ENCODE data around the gene DGKB.
A peak's percentile ranks its signal among the peaks of the same experiment; 100 is the strongest.

DGKB gene

DNA sequence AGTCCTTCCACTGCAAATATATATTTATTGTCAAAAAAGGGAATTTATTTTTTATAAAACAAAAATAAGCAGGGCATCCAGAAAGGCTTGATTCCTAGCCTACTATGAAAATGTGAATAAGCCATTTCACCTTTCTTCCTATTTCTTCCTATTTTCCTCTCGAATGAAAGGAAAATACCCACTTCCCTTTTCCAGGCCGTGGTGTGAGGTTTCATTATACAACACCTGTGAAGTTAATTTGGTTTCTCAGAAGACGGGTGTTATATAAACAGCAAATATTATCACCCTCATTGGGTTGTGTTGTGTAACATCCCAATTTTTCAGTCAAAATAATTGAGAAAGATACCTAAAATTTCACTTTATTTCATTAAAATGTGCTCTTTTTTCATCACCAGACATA, 214.3 kb downstream of the DGKB start:
- DNase-seq (ENCODE audit: low read depth), result no peak

DNA sequence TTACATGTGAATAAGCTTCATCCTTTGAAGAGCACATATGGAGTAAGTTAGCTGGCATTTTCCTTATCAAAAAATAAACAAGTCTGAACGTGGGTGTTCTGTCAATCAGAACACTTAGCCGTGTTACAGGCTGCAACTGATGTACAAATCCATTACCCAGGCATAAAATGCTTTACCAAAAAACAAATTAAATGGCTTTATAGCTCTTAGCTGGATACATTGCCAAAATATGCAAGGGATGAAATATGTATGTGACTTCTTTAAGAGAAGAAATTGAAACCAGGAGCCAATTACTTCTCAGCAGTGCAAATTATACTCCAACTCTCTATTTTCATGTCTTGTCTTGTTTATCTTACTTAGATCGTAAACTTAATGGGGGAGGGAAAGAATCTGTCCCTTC, 214.8 kb downstream of the DGKB start:
- DNase-seq (ENCODE audit: low read depth), result no peak

DNA sequence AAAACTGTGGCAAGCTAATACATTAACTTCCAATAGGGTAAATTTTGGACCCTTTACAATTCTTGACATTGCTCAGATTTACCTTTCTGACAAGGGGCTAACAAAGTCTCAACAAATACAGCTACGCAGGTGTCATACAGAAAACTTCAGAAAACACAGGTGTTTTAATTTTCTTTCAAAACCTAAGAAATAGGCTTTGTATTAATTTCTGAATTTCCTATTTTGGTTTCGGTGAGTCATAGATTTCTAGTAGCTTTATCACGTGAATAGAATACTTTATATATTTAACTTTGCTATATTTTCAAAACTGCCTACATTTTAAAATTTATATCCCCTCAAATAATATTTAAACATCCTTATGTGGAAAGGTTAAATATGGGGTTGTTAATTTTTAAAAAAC, 215.3 kb downstream of the DGKB start:
- DNase-seq (ENCODE audit: low read depth), result no peak

DNA sequence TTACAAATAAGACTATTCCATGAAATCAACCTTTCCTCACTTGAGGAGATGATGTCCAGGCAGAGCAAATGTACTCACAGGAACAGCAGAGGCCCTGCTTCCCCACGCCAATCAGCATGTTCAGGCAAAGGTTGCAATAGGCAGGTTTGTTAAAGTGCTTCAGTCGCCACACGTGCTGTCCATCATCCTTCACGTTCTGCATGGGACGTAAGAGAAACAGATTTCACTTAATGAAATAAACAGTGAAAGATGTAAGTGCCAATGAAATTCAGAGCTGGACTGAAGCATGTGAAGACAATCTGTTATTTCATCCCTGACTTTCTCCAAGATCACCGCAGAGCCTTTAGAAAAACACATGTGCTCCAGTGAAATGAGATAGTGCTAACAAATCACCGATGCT, 217.4 kb downstream of the DGKB start:
- DNase-seq (ENCODE audit: low read depth), result no peak

DNA sequence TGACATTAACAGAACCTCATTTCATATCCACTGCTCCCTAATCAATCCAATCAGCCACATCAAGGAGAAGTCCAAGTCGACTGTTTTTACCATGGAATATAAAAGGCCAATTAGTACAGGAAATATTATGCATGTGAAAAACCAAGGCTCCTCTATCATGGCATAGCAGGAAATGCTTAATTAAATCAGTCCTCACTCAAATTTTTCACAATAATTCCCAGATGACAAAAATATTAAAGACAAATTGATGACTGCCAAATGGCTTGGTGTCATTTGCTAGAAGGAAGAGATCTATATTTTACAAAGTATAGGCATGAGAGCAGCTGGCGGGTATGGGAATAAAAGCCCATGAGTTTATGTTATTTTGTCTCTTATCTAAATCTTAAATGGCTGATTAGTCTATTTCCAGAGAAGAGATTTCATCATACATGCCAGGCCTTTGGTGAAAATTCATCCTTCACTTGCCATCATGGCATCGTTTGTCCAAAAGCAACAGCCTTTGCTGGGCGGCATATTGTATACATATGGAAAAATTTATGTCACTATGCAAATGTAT, 219.6 kb downstream of the DGKB start:
- DNase-seq (ENCODE audit: low read depth), result no peak

DNA sequence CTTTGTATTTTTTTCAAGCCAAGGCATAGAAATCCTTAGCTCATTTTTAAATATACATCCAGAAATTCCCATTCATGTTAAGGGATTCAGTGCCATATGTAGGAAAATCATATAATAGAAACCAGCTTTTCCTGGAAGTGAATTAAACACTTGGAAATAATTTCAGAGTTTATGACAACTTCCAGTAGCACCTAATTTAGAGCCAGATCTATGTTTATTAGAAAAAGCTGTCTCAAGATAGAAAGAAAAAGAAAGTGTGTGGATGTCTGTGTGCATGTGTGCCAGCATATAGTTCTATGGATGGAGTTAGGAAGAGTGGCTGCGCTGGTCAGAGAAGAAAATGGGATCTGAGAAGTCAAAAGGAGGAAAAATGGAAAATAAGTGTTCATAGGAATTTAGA, 225.7 kb downstream of the DGKB start:
- no peak for DNase-seq (ENCODE audit: low read depth)

DNA sequence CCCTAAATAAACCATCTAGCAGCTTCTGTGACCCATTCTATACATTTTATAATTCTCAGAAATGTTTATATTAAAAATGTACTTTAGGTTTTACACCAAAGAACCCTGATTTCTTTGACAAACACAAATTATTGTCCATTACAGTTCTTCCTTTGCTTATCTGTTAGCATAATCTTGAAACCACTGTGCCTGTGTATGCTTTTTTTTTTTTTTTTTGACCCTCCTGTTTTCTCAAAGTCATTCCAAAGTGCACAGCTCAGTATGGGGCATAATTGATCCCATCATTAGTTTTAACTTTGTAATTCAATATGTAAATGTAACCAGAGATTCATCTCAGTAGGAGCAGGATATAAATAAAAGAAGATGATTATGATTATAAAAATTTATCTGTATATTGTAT, 229.3 kb downstream of the DGKB start:
- DNase-seq (ENCODE audit: low read depth), result no peak

DNA sequence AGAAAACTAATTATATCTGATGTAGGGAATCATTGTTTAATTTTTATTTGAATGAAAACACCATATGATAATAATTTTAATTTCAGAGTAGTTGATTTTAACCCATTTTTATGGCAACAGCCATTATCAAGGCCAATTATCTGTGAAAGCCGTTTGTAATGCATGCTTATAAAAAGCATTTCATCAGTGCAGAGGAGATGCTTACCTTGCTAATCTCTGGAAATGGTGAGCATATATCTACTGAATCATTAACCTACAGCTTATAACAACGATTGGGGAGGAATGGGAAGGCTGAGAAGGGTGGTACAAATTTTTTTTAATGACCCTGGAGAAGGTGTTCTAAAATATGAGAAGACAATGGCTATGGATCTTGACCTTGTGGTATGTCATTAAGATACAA, 235.6 kb downstream of the DGKB start:
- no peak for DNase-seq (ENCODE audit: low read depth)

DNA sequence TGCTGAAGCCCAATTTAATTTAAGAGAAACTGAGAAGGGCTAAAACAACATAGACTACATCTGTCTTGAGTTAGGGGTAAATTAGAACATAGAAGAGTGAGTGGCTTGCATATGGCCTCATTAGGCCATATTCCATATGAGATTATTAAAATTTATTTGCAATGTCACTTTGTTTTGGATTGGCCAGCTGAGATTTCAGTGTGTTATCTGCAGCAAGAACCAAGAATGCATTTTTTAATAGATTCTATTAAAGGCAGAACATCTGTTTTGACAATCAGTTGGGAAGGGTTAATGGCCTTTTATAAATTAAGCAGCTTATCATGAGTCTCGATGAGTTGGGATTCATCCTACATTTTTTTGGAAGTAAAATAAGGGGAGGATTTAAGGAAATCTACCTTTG, 236.2 kb downstream of the DGKB start:
- DNase-seq (ENCODE audit: low read depth), result no peak

DNA sequence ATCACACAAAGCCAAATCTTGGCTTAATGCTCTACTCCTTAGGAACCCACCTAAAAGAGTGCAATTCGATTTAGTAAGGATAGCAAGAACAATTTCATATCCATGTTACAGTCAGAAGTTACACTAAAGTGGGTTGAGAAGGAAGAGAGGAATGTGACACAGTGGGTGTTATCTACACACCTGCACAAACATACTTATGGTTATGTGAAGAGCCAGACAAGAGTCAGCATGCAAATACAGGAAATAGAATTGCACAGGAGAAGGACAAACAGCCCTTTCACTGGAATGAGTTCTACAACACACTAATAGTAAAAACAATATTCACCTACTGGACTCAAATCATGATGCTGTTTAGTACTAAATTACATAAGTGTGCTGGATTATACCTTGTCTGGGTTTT, 262.8 kb downstream of the DGKB start:
- peak; percentile 4 for DNase-seq (ENCODE audit: low read depth)

DNA sequence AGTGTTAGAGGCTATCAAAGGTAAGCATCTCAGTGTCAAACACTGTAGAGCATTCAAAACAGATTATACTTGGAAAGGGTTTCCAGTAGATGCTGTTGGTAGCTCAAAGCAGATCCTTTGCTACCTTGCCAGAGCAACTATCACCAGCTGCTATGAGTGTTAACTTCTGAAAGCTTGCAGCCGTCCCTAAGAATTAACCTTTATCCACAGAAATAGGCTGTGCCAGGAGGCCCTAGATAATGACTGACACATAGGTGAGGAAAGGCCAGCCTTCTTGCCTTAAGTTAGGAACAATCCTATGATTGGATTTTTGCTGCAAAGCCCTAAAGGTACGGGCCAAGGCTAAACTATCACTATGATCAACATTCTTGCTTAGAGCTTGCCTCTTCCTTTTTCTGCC, 263.2 kb downstream of the DGKB start:
- no peak for DNase-seq (ENCODE audit: low read depth)

DNA sequence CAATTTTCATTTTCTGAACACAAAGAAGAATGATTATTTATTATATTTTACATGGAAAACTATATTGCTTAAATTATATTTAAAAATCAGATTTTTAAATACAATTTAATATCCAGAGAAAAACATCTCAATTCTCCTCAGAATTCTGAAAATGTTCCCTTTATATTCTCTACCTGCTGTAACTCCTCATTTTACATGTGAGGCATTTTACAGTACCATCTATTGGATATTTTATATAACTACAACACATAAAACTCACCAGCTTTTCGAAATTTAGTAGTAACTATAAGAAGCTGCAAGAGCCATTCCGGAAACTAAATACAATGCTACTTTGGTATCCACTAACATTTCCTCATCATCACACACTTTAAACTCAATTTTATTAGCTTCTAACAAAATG, 264.6 kb downstream of the DGKB start:
- no peak for DNase-seq (ENCODE audit: low read depth)

DNA sequence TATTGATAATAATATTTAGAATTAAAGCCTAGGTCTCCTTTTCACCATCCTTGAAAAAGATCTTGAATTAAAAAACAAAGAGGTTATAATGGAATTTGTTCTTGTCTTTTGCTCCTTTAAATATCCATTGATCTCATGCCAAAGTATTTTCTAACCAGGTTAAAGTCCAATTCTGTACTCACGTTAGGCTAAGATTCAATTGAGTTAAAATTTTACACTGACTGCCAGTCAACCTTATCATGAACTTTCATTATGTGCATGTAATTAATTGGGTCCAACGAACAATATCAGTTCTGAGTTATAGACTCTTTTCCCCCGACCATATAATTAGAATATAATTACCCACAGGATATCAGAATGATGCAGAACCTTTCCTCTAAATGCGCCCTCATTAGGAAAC, 266.6 kb downstream of the DGKB start:
- DNase-seq (ENCODE audit: low read depth), result no peak

DNA sequence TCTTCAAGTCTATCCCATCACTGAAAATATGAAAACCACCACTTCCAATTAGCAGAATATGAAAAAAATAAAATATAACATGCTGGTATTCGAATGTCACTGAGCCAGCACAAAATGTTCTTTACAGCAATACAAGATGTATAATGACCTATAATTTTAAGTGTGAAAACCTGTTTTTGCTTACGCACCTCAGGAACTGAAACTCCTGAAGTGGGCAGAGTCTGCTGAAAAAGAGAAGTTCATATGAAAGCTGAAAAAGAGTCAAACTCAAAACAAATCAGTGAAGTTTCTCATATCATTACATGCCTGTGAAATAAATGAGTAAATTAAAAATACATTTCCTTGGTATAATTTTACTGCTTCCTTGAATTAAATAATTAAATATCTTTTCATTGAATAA, 272.5 kb downstream of the DGKB start:
- DNase-seq (ENCODE audit: low read depth), result no peak

DNA sequence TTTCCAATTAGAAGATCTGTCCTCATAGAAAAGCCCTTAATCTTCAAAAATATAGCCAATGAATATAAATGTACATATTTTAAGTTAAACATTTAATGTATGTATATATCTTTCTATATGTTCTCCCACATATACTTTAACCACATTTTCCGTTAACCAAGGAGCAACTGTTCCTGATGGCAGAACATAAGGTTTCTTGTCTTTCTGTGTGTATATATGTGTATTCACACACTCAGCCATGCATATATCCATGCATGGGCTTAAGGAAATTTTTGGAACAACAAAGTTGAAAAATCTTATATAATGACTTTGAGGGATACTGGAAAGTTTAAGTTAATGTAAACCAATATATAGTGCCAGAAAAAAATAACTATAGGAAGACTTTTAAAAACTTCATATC, 274.0 kb downstream of the DGKB start:
- DNase-seq (ENCODE audit: low read depth), result no peak

DNA sequence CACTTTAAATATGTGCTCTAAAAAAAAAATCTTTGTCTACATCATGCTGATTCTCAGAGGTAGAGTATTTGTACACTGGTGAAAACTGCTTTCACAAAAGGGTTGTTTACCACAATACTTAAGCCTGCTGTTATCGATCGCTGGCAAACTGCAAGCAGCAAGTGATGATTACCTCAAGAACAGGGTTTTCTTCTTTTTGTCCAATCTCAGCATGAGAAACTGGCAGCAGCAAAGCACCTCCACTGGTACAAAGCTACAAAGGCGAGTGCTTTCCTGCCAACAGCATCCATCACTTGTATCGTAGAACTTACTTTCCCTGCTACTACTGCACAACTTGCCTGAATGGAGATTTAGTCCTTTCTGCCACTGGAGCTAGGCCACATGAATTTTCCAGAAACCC, 276.5 kb downstream of the DGKB start:
- DNase-seq (ENCODE audit: low read depth), result no peak

DNA sequence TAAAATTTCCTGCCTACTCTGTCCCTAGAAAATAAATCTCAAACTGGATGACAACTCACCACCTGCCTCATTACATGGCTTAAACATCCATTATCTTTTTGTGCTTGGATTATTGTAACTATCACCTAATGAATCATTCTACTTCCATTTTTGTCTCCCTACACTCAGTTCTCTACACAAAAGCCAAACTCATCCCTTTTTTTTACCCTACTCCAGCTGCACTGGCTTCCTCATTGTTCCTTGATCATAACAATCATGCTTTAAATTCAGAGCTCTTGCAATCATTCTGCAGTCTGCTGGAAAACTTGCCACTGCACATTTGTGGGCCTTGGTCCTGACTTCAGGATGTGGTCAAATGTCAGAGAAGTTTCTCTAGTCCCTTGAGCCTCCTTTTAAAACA, 280.0 kb downstream of the DGKB start:
- DNase-seq (ENCODE audit: low read depth), result no peak

DNA sequence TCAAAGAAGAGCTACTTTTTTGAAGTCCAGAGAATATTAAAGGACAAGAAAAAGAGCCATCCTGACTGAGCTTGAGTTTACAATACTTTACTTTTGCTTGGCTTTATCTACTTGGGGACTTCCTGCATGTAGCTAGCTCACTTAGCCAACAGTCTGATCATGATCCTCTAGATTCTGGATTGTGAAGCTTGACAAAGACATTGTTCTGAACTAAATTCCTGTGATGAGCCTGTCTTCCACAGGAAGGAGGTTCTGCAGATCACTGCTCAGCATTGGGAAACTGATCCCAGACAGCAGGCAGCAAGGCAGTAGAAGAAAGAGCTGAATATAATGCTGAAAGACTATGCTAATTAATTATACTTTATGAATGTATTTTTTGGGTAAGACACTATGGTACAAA, 296.4 kb downstream of the DGKB start:
- peak; percentile 41 for DNase-seq (ENCODE audit: low read depth)

DNA sequence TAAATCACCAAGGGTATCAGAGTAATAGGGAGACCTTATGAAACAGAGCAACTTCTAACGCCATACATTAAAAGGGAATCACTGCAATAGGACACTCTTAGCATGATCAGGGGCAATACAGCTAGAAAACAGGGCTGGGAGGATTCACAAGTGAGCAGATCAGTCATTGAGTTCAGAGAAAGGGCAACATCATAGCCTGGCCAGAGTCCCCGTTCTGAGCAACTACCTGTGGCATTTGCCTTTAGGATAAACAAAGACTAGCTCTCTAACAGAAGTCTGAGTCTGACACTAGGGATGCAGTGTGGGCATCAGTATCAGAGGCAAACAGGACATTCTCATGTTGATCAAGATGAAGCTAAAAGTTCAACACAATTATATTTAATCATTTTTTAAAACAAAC, 297.9 kb downstream of the DGKB start:
- DNase-seq (ENCODE audit: low read depth), result no peak

DNA sequence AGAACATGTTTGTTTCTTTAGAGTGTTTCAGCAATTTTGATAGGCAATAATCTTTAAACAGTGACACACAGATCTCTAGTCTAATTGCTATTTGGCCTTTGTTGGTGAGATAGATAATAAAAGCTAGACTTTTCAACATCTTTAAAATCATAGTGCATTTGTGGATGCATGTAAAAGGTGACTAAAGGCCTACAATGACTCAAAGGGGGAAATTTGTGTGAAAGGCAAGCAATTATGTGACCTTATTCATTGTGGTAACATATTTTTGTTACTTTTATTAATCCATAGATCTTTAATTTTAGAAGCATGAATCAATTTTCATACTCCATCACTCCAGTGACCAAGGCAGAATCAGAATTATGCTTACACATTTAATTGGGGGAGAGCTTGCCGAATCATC, 299.7 kb downstream of the DGKB start:
- DNase-seq (ENCODE audit: low read depth), result no peak

DNA sequence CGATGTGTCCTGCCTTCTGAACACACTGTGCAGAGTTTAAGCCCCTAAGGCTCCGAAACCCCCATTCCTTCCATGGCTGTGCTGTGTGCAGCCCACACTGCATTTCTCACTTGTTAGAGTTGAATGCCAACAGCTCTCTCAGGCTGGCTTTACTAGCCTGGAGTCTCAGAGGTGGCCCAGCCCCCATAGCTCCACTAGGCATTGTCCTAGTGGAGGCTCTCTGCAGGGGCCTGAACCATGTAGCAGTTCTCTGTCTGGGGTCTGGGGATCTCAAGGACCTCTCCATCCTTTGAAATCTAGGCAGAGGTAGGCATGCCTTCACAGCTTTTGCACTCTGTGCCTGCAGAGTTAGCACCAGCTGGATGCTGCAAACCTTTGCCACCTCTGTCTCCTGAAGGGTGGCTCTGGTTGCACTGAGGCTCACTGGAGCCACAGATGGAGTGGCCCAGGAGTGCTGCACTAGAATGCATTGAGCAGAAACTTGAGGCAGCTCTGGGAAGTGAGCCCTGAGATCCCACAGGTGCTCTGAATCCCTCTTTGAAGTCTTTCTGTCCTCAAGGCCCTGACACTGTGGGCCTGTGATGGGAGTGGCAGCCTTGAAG, 301.7 kb downstream of the DGKB start:
- DNase-seq (ENCODE audit: low read depth), result no peak

DNA sequence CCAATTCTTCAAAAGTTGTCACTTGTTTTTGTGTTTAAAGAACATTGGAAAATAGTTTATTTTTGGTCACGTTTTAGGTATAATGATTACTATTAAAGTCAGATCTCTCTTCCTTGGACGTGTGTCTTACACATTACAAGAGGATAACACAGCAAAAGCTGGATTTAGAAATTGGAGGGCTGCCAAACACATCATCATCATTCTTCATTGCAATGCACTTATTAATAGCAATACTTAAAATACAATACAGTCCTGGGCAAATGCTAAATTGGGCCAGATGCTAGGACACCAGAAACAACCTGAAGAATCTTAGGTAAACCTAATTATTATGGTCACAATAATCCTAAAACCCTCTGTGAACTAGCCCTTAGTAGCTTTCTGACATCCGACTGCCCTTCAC, 303.6 kb downstream of the DGKB start:
- DNase-seq (ENCODE audit: low read depth), result no peak

DNA sequence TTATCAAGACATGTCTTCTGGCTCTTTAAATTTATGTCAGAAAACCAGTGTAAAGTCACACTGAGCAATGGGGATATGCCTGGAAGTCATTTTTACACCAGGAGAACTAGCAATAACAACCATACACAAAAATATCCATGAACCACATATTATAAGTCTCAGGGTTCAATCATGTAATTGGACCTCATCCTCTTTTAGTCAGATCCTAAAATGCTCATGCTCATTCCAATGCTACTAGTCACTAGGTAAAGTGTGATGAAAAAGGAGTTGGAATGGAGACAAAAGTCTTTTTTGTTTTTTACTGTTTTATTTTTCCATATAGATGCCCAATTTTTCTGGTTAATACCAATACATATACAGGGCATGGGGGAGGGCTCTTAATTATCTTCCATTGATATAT, 306.1 kb downstream of the DGKB start:
- DNase-seq (ENCODE audit: low read depth), result no peak

DNA sequence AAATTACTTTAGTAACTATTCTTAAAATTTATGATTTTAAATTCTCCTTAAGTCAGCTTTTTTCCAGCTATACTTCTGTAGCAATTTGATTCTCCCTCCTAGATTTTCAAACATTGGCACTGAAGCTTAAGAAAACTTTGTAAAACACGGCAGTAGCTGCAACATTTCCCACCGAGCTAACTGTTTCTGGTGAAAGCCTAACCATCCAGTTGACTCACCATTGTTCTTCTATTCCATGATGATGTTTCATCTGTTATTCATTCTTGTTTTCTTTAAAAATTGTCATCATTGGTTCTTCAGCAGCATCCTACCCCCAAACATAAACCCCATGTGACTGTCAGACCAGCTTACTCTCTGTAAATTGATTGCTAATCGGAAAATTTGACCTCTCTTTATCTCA, 312.3 kb downstream of the DGKB start:
- no peak for DNase-seq (ENCODE audit: low read depth)

DNA sequence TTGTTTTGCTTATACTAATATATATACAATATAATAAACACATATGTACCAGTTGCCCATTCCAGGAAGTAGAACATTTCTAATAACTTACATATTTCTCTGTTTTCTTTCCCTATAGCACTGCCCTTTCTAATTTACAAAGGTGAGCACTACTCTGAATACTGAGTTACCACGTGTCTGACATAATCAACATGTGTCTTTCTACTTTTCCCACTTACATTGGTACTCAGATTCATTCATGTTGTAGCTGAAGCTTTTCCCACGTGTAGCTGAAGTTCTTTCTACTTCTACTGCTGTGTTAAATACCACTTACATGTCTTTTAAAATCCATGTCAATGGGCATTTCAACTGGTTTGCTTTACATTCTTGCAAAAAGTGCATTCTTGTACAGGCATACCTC, 317.3 kb downstream of the DGKB start:
- DNase-seq (ENCODE audit: low read depth), result no peak
